A673 (cell line): Measurements from ENCODE around the gene NPBWR2. TPM values are rescaled to one million over a fixed set of nuclear protein-coding genes. Genes with fewer than 3 reads are reported as not detected.

ENCODE experiments used
- BruUV-seq: library from RNA; stranded (reverse); fragments of 400-500 nt; replicated peaks from 2 replicates; lab custom pipeline; 2021; lab: Mats Ljungman, UMichigan
- CTCF ChIA-PET: fragments of 300-600 bp; sonication (Branson Sonifier 250); formaldehyde crosslinking; loops from one replicate; lab custom pipeline; 2022; ENCODE audit warnings: antibody characterized with exemption; lab: Charles Lee
- POLR2A ChIA-PET: fragments of 300-600 bp; sonication (Branson Sonifier 250); formaldehyde crosslinking; loops from one replicate; lab custom pipeline; 2022; ENCODE audit warnings: antibody characterized with exemption; ENCODE audit not compliant: low non-redundant PET; lab: Charles Lee
- DNase-seq: peaks from one replicate; pipeline ENCODE4 v3.0.0-alpha.2; 2015; ENCODE audit warnings: low spot score
- H3K27ac ChIP-seq: fragments of 200-600 bp; sonication (generic); 2 replicates; pipeline ENCODE4 v1.5.1; 2016; ENCODE audit warnings: mixed run types, low read depth, mild to moderate bottlenecking, mixed read lengths, antibody characterized with exemption, low read length; ENCODE audit not compliant: poor library complexity, severe bottlenecking
- H3K27me3 ChIP-seq: fragments of 200-600 bp; sonication (generic); replicated peaks from 2 replicates; pipeline ENCODE4 v1.6.1; 2017; ENCODE audit warnings: mixed run types, low read depth, mild to moderate bottlenecking, mixed read lengths, antibody characterized with exemption, low read length; ENCODE audit not compliant: insufficient read depth, poor library complexity
- H3K36me3 ChIP-seq: fragments of 200-600 bp; sonication (generic); 2 replicates; pipeline ENCODE4 v1.6.1; 2016; ENCODE audit warnings: mixed run types, mild to moderate bottlenecking, mixed read lengths, antibody characterized with exemption, low read length; ENCODE audit not compliant: insufficient read depth, poor library complexity, severe bottlenecking
- H3K4me1 ChIP-seq: fragments of 200-600 bp; sonication (generic); 2 replicates; pipeline ENCODE4 v1.6.1; 2017; ENCODE audit warnings: mixed run types, mild to moderate bottlenecking, mixed read lengths, antibody characterized with exemption, low read length; ENCODE audit not compliant: insufficient read depth, poor library complexity, severe bottlenecking
- H3K4me3 ChIP-seq: fragments of 200-600 bp; sonication (generic); 2 replicates; pipeline ENCODE4 v1.5.1; 2016; ENCODE audit warnings: low read depth, mixed run types, mild to moderate bottlenecking, mixed read lengths, low read length; ENCODE audit not compliant: poor library complexity, severe bottlenecking
- H3K9me3 ChIP-seq: fragments of 200-600 bp; sonication (generic); 2 replicates; pipeline ENCODE4 v1.6.1; 2016; ENCODE audit warnings: mixed run types, low read depth, mild to moderate bottlenecking, mixed read lengths, antibody characterized with exemption, low read length; ENCODE audit not compliant: poor library complexity, severe bottlenecking
- CTCF ChIP-seq: fragments of 300-800, 200-600 bp; sonication (generic); conservative IDR thresholded peaks from 2 replicates; pipeline ENCODE4 v1.5.1; 2017; ENCODE audit warnings: low read depth, mild to moderate bottlenecking, antibody characterized with exemption, low read length, moderate library complexity, mixed read lengths
- EZH2 ChIP-seq: fragments of 200-600 bp; sonication (generic); IDR thresholded peaks from 2 replicates; pipeline ENCODE4 v1.6.1; 2017; ENCODE audit warnings: borderline replicate concordance, low read depth, mild to moderate bottlenecking, mixed read lengths, antibody characterized with exemption, low read length; ENCODE audit not compliant: poor library complexity, severe bottlenecking
- intact Hi-C: fragments of 100-400 bp; cut with micrococcal nuclease; formaldehyde crosslinking; loops from one replicate; pipeline ENCODE4 v1.10.0; 2022; ENCODE audit not compliant: unreplicated experiment
- total RNA-seq: library from RNA; stranded (reverse); gene quantifications from 2 replicates; pipeline ENCODE4 v1.2.3, GENCODE V29; 2021

Gene NPBWR2
- total RNA-seq, 1 experiment from 2014 or later: not detected

GRCh38 chr20:64103871-64104666 lies 3.3 kb downstream of the NPBWR2 start:
- no TSS peak for BruUV-seq
- no peak overlapping the region for H3K4me3 ChIP-seq
- TF ChIP-seq EZH2: no peak
- TF ChIP-seq CTCF: no peak
- ChIA-PET CTCF (no interaction called here), POLR2A (no interaction called here)
- intact Hi-C loops: no loop called here
- no peak overlapping the region for H3K27ac ChIP-seq
- no peaks in the 10 kb centered on the region for H3K36me3 ChIP-seq
- H3K27me3 ChIP-seq: peaks cover 30% of the 10 kb centered on the region
- no peak for DNase-seq
- no peaks in the 10 kb centered on the region for H3K4me1 ChIP-seq
- no peaks in the 10 kb centered on the region for H3K9me3 ChIP-seq

- H3K4me1 ChIP-seq: no peaks in the 10 kb centered on the region
- CTCF ChIA-PET: interaction anchor here (0.6 to 0.7 kb wide), 4 partner anchors 11 to 129 kb away, joined by 3 to 10 read pairs (median 5); no protein-coding TSS in a partner anchor
- no peaks in the 10 kb centered on the region for H3K36me3 ChIP-seq
- TF ChIP-seq CTCF: no peak
- no peak for TF ChIP-seq EZH2
- no peak for DNase-seq
- intact Hi-C loops: no loop called here
- no peaks in the 10 kb centered on the region for H3K9me3 ChIP-seq
- no peak overlapping the region for H3K27ac ChIP-seq
- H3K4me3 ChIP-seq: peak overlapping the region; percentile 28
- POLR2A ChIA-PET: no interaction called here
- H3K27me3 ChIP-seq: peaks cover 30% of the 10 kb centered on the region
- no TSS peak for BruUV-seq
Measured at GRCh38 chr20:64102647-64103354, 4.6 kb downstream of the NPBWR2 start.

GRCh38 chr20:64101731-64102621 lies 5.4 kb downstream of the NPBWR2 start:
- H3K4me3 ChIP-seq: peak overlapping the region; percentile 28
- POLR2A ChIA-PET: no interaction called here

More at GRCh38 chr20:64101731-64102621, 5.4 kb downstream of the NPBWR2 start:
- H3K27ac ChIP-seq: no peak overlapping the region
- no TSS peak for BruUV-seq
- no peaks in the 10 kb centered on the region for H3K36me3 ChIP-seq
- intact Hi-C loops: no loop called here
- DNase-seq: peak; percentile 61
- CTCF ChIA-PET: interaction anchor here (0.6 to 0.7 kb wide), 4 partner anchors 10 to 128 kb away, joined by 3 to 10 read pairs (median 5); no protein-coding TSS in a partner anchor
- H3K27me3 ChIP-seq: peaks cover 30% of the 10 kb centered on the region
- TF ChIP-seq CTCF (peak; percentile 82), EZH2 (no peak)
- no peaks in the 10 kb centered on the region for H3K9me3 ChIP-seq
- H3K4me1 ChIP-seq: no peaks in the 10 kb centered on the region
